GM18502 (cell line): ENCODE results near the gene BBS12.

Experiments used
- ATAC-seq: cut with Tn5 transposase; IDR thresholded peaks from one replicate; pipeline ENCODE4 v1.9.1; 2021; ENCODE audit warnings: mild to moderate bottlenecking; ENCODE audit not compliant: unreplicated experiment, poor library complexity

Gene BBS12

DNA sequence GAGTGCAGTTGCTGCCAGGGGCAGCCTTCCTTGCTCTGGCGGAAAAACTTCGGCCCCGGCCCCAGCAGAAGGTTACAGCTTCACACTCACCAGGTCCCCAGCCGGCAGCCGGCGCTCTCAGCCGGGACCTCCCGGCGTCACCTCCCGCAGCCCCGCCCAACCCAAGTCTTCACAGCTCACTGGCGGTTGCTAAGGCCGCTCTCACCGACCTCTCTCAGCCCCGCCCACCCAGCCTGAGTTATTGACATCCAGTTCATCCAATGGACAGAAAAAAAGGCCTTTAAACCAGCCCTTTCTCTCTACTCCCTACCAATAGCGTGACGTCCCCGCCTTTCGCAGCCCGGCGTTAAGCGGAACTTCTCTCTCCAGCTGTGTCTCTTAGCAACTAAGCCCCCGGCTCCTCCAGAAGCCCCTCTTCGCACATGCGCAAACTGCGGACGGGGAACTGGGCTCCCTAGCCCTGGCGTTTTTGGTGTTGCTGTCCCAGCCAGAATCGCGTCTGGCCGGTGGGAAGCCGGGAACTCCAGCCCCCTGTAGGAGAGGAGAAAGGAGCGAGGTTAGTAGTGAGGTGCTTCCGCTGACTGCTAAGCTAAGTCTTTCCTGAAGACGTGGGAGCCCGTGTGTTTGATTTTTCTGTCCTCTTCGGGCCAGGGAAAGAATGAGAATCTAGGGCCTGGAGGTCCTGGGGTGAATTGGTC lies at the start of gene BBS12:
Gene BBS12, plus strand, starts transcription at position 376 of the 698 bp plus-strand sequence. CDS start 9,189 bp downstream, outside the sequence.
- peak; percentile 100 for ATAC-seq

DNA sequence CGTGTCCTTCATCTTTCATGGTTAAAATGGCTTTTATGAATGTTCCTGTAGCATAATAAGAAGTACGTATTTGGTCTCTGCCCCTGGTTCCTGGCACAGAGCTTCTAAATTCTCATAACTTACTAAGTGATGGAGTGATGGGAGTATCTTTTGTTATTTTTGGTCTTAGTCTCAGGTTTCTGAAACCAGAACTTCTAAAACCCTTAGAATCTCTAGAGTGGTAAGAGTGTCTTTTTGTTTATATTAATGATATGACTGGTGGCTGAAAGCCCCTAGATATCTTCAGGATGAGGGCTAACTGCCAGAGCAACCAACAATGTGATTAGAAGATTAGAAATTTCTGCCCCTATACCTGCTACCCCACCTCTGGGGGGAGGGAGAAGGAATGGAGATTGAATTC lies 45.8 kb upstream of the BBS12 start:
- ATAC-seq: peak; percentile 30

DNA sequence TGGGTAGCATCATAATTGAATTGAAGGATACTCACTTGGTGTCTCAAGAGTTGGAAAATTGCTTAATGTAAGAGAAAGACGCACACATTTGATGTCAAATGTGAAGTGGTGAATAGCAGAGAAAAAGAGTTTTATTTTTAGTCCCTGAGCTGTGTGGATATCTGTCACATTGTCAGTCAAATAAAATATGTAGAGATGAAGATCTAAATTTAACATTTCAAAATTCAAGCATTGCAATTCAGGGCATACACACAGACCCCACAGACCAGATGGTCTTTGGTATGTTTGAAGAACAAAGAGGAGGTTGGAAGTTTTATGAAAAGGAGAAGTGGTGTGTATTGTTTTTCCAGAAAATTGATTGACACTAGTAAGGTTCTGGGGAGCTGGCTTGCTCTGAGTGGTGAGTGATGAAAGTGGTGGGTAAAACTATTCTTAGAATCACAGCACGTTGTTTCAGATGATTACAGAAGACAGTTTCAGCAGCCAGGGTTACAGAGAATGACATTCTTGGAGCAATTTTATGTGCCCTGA lies 44.9 kb upstream of the BBS12 start:
- ATAC-seq: peak; percentile 53

DNA sequence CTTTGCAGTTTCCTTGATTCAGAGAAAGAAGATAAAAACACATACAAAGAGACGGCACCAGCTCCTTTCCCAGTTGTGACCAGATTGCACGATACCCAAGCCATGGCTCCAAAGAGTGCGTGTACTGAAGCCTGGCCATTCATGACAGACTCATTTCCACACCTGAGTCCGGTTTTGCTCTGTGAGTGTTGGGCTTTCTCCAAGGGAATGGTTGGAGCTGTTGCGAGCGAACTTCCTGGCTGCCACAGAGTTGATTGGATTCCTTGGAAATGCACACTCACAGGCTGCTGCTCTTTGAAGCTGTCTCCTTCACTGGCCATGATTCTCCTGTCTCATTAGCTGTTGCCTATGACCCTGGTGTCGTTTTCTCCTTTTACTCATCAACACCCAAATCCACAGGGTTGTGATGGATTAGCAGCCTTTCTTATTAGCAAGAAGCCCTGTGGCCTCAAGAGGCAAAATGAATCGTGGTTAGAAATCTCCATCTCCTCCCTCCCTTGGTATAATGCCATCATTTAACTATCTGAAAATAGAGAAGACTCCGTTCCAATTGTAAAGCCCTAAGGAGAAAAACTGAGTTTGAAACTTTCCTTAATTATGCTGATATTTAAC lies 43.9 kb upstream of the BBS12 start:
- ATAC-seq: no peak

DNA sequence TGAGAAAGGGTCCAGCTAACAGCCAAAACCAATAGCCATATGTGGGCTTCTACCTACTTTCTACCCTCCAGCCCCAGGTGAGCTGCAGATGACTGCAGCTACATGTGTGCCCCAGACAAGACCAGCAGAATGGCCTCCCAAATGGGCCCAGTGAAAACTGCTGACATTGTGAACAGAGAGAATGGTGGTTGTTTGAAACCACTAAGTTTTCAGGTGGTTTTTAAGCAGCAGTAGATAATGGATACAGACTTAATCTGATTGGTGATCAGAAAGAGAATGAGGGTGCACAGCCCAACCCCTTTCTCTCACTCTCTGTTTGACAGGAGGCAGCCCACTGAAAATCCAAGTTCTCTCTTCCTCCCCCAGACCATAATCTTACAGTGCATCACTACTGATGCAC lies 42.5 kb upstream of the BBS12 start:
- ATAC-seq: peak; percentile 90

DNA sequence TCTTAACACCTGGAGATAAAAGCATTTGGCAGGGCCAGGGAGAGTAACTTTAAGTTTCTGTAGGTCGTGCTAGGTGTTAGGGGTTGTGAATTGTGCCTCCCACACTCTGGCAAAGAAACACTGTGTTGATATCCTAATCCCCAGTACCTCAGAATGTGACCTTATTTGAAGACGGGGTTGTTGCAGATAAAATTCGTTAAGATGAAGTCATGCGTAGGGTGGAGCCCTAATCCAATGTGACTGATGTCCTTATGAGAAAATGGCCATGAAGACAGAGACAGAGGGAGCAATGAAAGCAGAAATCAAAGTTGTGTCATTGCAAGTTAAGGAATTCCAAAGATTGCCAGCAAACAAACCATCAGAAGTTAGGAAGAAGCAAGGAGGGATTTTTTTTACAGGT lies 40.5 kb upstream of the BBS12 start:
- no peak for ATAC-seq

DNA sequence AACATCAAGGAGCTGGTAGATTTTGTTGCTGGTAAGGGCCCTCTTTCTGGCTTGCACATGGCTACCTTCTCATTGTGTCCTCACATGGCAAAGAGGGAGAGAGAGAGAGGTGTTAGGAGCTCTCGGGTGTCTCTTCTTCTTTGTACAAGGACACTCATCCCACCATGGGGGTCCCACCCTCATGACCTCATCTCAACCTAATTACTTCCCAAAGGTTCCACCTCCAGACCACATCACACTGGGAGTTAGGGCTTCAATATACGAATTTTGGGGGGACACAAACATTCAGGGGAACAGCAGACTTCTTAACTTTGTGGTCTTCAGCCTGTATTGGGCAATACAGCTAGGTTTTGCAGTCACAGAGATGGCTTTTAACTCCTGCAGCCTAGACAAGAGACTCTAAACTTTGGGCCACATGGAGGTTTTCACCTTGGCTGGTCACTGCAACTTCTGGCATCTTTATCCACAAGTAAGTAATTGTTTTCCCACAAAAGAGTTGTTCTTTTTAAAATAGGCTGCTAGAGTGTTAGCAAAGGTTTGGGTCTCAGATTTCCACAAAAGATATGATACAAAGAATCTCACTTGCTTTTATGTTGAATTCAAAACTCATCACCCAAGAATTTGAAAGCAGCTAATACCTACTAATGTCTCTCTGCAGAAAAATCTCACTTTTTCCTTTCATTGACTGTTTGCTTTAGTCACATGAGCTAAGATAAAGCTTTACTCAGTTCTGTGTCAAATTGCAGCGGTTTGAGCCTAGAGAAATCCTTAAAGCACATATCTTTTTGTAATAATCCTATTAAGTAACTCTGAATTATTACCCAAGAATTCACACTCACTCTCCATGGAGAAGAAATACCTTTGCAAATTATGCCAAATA lies 39.6 kb upstream of the BBS12 start:
- no peak for ATAC-seq

DNA sequence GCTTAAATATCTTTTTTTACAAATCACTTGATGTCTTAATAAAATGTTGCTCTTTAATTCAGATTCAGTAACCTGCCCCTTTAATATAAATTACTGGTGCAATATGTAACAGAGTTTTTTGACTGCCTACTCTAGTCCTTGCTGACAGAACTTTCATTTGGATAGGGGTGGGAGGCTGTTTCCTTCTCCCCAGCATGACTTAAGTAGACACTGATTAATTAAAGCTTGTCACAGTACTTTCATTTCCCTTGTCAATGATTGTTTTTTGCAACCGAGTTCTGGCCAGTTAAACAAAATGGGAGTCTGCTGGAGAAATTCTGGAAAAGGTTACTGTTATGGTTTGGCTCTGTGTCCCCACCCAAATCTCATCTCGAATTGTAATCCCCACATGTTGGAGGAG lies 37.3 kb upstream of the BBS12 start:
- no peak for ATAC-seq

DNA sequence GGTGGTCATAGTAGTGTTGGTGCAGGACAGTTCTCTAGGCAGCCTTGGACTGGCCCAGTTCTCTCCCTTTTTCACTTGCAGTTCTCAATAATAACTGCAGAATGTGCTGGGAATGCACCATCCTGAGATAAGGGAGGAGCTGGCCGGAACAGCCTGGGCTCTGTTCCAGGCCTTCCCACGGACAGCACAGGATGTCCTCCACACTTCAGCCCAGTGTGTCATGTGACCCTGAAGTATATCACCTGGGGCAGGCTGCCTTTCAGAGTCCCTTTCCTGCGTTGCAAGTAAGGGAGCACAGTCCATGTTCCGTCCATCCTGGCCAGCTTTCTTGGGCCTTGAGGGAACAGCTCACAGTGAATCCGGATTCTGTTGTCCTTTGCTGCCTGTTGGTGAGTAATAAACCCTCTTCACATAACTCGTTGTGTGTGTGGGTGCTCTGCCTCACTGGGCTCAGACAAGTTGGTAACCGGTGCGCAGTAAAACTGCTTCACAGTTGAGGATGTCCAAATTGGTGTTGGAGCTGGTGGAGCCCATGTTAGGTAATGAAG lies 32.3 kb upstream of the BBS12 start:
- no peak for ATAC-seq

DNA sequence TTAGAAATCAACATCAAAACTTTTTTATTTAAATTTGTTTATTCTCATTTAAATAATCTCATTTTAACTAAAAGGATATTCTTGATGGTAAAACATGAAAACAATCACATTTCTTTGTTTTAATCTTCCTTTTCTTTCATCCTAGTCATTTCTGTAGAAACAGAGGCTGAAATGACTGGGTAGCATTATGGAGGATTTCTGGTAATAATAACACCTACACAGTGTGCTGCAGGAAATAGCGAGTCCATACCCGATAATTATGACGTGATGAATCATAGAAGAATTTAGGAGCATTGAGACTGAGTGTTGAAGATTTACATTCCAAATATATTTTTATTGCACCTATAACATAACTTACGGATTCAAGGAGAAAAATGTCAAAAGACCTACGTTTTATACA lies 31.4 kb upstream of the BBS12 start:
- ATAC-seq: no peak

DNA sequence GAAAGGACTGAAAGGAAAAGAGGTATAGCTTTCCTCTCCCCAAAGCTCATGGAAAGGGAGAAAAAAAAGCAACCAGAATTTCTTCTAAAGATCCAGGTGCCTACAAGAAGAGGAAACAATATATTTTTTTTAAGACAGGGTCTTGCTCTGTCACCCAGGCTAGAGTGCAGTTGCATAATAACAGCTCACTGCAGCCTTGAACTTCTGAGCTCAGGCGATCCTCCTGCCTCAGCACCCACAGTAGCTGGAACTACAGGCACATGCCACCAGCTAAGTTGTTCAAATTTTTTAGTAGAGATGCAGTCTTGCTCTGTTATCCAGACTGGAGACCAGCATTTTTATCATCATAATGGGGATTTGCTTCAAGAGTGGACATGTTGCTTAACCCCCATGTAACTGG lies 30.5 kb upstream of the BBS12 start:
- ATAC-seq: no peak

DNA sequence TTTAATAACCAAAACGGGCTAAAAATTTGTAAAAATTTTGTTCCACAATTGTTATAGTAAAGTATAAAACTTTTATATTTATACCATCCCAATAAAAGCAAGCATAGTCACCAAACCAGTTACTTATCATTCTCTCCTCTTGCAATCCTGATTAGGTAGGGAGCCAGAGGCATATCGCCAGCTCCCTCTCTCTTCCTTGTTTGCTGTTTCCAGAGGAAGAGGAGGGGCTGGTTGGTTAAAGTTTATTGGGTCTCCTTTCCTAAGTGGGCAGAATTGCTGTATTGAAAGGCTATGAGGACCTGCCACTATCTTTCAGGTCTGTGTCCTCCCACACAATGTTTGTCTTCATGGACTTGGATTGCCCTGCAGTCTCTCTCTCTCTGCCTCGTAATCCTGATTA lies 29.6 kb upstream of the BBS12 start:
- no peak for ATAC-seq

DNA sequence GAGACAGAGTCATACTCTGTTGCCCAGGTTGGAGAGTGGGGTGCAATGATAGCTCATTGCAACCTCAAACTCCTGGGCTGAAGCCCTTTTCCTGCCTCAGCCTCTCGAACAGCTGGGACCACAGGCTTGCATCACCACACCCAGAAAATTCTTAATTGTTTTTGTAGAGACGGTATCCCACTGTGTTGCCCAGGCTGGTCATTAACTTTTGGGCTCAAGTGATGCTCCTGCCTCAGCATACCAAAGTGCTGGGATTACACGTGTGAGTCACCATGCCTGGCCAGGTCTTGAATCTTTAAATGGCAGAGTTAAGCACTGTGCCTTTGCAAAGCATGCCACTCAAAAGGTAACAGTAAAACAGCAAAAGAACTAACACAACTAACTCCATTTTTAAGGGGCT lies 28.6 kb upstream of the BBS12 start:
- ATAC-seq: no peak

DNA sequence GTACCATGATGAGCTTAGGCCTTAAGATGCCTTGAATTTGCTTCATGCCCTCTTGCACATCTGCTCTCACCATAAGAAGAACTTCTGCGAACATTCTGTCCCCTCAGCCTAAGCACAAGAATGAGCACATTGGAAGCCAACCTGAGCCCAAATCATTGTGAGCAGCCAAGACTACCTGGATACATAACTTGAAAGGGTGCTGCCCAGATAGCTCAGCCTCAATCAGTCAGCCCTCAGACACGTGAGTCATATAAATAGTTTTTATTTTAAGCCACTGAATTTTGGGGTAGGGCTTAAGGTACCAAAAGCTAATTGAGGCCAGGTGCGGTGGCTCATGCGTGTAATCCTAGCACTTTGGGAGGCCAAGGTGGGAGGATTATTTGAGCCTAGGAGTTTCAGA lies 27.5 kb upstream of the BBS12 start:
- no peak for ATAC-seq

DNA sequence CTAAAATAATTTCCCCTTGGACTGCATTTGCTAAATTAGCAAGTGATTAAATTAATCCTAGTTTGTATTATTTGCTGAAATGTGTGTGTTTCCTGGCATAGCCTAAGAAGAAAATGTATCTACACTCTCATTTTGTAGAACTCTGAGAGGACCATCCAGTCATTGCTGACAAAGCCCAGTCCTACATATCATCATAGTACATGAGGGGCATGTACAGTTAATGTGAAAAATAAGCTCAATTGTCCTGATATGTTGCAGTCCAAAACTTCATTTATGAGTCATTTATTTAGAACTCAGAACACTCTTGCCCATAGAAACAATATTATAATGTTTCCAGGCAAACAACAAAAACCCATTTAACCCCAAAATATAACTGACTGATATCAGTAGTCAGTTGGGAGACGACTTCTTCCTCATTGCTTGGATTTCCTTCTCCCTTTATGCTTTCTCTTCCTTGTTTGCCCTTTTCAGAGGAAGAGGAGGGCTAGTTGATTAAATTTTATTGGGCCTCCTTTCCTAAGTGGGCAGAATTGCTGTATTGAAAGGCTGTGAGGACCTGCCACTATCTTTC lies 26.9 kb upstream of the BBS12 start:
- ATAC-seq: no peak

DNA sequence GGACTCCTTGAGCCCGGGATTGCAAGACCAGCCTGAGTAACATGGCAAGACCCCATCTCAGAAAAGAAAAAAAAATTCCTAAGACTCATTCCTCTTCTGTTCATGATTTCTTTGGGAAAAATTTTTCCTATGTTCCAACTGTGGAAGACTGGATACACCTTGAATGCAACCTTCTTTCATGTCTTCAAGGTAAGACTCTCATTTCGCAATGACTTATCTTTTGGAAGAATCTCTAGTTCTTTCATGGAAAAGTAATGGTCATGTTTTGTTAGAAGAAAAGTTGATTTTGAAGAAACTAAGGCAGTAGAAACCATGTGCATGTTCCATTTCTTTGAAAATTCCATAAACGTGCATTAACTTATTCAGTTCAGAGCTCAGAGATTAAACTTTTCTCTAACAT lies 26.0 kb upstream of the BBS12 start:
- no peak for ATAC-seq

DNA sequence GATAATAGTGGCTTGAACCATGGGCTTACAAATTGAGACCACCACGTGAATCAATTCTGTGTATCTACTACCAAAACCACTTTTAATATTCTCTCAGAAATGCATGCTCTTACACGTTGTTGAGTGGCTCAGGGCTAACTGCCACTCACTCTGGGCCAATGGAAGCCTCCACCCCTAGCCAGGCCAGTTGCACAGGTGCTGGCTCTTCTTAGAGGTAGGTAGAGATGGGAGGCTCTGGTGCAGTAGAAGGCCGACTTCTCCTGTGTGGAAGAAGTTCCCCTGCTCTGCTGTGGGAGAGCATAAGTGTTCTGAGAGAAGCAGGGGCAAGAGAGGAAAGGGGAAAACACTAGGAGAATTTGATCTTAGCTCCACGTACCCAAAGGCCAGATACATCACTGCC lies 25.0 kb upstream of the BBS12 start:
- ATAC-seq: no peak

DNA sequence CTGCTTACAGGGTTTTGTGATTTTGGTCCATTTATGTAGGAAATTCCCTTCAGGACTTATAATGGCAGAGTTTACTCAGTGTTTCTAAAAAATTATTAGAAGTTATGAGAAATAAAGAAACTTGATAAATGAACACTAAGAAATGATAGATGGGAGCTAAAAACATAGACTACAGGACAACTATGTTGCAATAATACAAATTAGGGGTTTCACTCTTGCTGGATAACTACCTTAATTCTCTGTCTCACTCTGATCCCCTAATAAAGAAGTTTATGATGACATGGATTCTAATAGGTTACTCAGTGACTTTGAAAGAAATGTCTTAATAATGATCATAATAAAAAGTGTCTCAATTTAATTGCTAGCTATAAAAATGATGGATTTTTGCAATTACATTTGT lies 23.3 kb upstream of the BBS12 start:
- ATAC-seq: no peak

DNA sequence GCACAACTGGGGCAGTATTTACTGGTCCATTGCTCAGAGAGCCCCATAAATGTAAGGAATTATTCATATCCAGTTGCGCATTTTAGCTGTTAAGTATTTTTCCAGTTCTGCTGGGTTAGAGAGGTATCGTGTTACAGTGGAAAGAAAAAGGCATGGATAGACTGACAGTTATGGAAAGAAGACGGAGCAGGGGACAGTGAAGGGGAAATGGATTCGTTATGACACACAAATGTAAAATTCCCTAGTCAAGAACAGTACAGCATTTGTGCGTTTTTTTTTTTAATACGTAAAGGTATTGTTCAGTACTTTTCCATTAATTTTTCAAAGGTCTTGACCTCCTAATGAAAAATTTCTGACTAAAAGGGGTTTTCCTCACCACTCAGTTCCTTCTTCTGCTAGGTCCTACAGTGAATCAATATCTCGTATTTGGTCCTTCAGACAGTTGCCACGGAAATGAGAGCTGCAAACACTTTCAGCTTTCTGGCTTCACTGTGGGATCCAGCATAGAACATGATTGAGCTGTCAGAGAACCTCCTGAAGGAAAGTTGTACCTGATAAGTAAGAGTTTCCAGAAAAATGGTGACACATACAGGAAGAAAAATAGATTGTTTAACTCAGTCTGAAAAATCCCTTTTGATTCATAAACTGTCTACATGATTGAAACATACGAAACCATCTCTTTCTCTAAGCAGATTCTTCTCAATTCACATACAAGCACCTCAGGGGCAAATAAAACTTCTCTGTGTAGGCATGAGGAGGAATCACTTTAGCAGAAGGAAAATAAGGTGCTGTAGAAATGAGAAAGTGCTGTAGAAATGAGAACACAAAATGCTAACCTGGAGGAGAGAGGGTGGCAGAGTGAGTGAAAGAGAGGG lies 21.8 kb upstream of the BBS12 start:
- ATAC-seq: peak; percentile 83

DNA sequence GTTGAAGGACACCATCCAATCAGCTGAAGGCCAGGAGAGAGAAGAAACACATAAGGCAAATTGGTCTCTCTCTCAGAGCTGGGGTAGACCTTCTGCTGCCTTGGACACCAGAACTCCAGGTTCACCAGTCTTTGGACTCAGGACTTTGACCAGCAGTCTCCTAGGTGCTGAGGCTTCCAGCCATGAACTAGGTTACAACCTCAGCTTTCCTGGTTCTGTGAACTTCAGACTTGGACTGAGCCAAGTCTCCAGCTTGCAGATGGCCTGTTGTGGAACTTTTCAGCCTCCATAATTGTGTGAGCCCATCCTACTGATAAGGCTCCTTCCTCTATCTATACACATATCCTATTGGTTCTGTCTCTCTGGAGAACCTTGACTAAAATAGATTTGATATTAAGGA lies 20.6 kb upstream of the BBS12 start:
- ATAC-seq: no peak
